Thymus (tissue), 11 donors: ENCODE data around the gene ALG10B. TPM values are rescaled to one million over a fixed set of nuclear protein-coding genes. Genes with fewer than 3 reads are reported as not detected.
A peak's percentile ranks its signal among the peaks of the same experiment; 100 is the strongest.
"Not testable (repeated sequence)": the region's sequence is repeated elsewhere in the genome, so short reads cannot be mapped to it uniquely, and the experiment has no call there.

ENCODE experiments used
- DNase-seq, 9 donors: peaks; one replicate each; pipeline ENCODE4 v3.0.0-alpha.2; 2013; ENCODE audit warnings: low spot score in 9 of 9, low read depth in 6 of 9, missing footprints in 1 of 9
- H3K27ac ChIP-seq, 2 donors: one replicate each; pipeline ENCODE4 v1.5.1; 2013; ENCODE audit warnings: control low read depth in 1 of 2, low read depth in 1 of 2, low read length in 1 of 2, mild to moderate bottlenecking in 1 of 2, moderate library complexity in 1 of 2
- H3K27me3 ChIP-seq, 2 donors: one replicate each; pipeline ENCODE4 v1.5.1; 2013; ENCODE audit warnings: low read length in 1 of 2; ENCODE audit not compliant: control insufficient read depth in 2 of 2, insufficient read depth in 1 of 2
- H3K36me3 ChIP-seq, 2 donors: one replicate each; pipeline ENCODE4 v1.5.1; 2013; ENCODE audit warnings: low read length in 1 of 2, mild to moderate bottlenecking in 1 of 2, moderate library complexity in 1 of 2; ENCODE audit not compliant: control insufficient read depth in 2 of 2, insufficient read depth in 2 of 2
- H3K4me1 ChIP-seq, 2 donors: one replicate each; pipeline ENCODE4 v1.5.1; 2013; ENCODE audit warnings: low read length in 2 of 2; ENCODE audit not compliant: control insufficient read depth in 2 of 2, insufficient read depth in 2 of 2
- H3K4me3 ChIP-seq, 2 donors: one replicate each; pipeline ENCODE4 v1.5.1; 2013; ENCODE audit warnings: low read length in 2 of 2, control low read depth in 1 of 2, mild to moderate bottlenecking in 1 of 2
- H3K9me3 ChIP-seq, 2 donors: one replicate each; pipeline ENCODE4 v1.5.1; 2013; ENCODE audit warnings: low read length in 1 of 2, mild to moderate bottlenecking in 1 of 2; ENCODE audit not compliant: control insufficient read depth in 2 of 2, insufficient read depth in 1 of 2
- WGBS: extraction: QIAGEN DNeasy Blood & Tissue Kit; methylation state at CpG from one replicate; pipeline ENCODE4 v1.1.7; 2013; 5-methylcytosine and 5-hydroxymethylcytosine counted together
- polyA plus RNA-seq: library from polyadenylated mRNA; stranded (reverse); fragments of 200-250 nt; gene quantifications from one replicate; pipeline ENCODE4 v1.2.3, GENCODE V29; 2013
- total RNA-seq: library from RNA; stranded (reverse); fragments of 120-200 nt; gene quantifications from one replicate; pipeline ENCODE4 v1.2.4, GENCODE V29; 2013
- donor health status: healthy.

Gene ALG10B
- total and polyA plus RNA-seq, 2 donors, result 3.1 to 3.7 TPM

GRCh38 chr12:38350342-38351174 lies 34.0 kb downstream of the ALG10B start:
- peak in 1 of 9 donors; percentile 4 for DNase-seq
- WGBS, result 81% methylated on average over 4 of the region's 4 CpGs
- Histone ChIP-seq H3K4me1 (no peaks in the 10 kb centered on the region), H3K36me3 (no peaks in the 10 kb centered on the region), H3K4me3 (no peak overlapping the region), H3K27ac (no peak overlapping the region), H3K9me3 (no peaks in the 10 kb centered on the region), H3K27me3 (no peaks in the 10 kb centered on the region)

- H3K9me3 ChIP-seq, H3K4me1 ChIP-seq, H3K36me3 ChIP-seq, H3K27me3 ChIP-seq, DNase-seq, H3K27ac ChIP-seq, H3K4me3 ChIP-seq: not testable (repeated sequence)
- 0% methylated on average over 1 of the region's 1 CpG for WGBS
Measured at GRCh38 chr12:38351175-38351508, 34.6 kb downstream of the ALG10B start.

- DNase-seq, result no peak
- Histone ChIP-seq H3K4me3 (no peak overlapping the region), H3K27me3 (no peaks in the 10 kb centered on the region), H3K27ac (no peak overlapping the region), H3K36me3 (no peaks in the 10 kb centered on the region), H3K9me3 (no peaks in the 10 kb centered on the region), H3K4me1 (no peaks in the 10 kb centered on the region)
- WGBS, result 92% methylated on average over 4 of the region's 4 CpGs
Measured at GRCh38 chr12:38367506-38367905, 50.9 kb downstream of the ALG10B start.

GRCh38 chr12:38370311-38370710 lies 53.7 kb downstream of the ALG10B start:
- no peak overlapping the region for H3K4me3 ChIP-seq
- no peaks in the 10 kb centered on the region for H3K36me3 ChIP-seq

GRCh38 chr12:38373784-38374183 lies 57.2 kb downstream of the ALG10B start:
- no peaks in the 10 kb centered on the region for H3K9me3 ChIP-seq
- H3K4me3 ChIP-seq, result no peak overlapping the region
- DNase-seq, result no peak
- no peaks in the 10 kb centered on the region for H3K36me3 ChIP-seq
- H3K27me3 ChIP-seq, result no peaks in the 10 kb centered on the region
- WGBS, result 79% methylated on average over 2 of the region's 2 CpGs
- no peaks in the 10 kb centered on the region for H3K4me1 ChIP-seq
- no peak overlapping the region for H3K27ac ChIP-seq

More at GRCh38 chr12:38370311-38370710, 53.7 kb downstream of the ALG10B start:
- Histone ChIP-seq H3K9me3 (no peaks in the 10 kb centered on the region), H3K27ac (no peak overlapping the region), H3K27me3 (no peaks in the 10 kb centered on the region), H3K4me1 (no peaks in the 10 kb centered on the region)
- WGBS, result 96% methylated on average over 4 of the region's 4 CpGs
- no peak for DNase-seq

GRCh38 chr12:38374751-38375150 lies 58.2 kb downstream of the ALG10B start:
- no peak for DNase-seq
- Histone ChIP-seq H3K9me3 (no peaks in the 10 kb centered on the region), H3K36me3 (no peaks in the 10 kb centered on the region), H3K4me3 (no peak overlapping the region), H3K27me3 (no peaks in the 10 kb centered on the region), H3K27ac (no peak overlapping the region), H3K4me1 (no peaks in the 10 kb centered on the region)
